Measurements from ENCODE around the gene APOA1.

Gene APOA1

GRCh38 chr11:116853461-116854073 is 16.1 kb upstream of the APOA1 start:
- H3K36me3 ChIP-seq (ENCODE audit: insufficient read depth) = no peaks in the 10 kb centered on the region
- H3K79me2 ChIP-seq (ENCODE audit: insufficient read depth, low read depth) = no peaks in the 10 kb centered on the region
- peak overlapping the region; percentile 92 for H3K27ac ChIP-seq
- H3K4me1 ChIP-seq (ENCODE audit: low read depth, poor library complexity, severe bottlenecking) = peaks cover 46% of the 10 kb centered on the region
- peak overlapping the region; percentile 83 for H3K4me2 ChIP-seq
- H4K20me1 ChIP-seq (ENCODE audit: insufficient read depth) = no peaks in the 10 kb centered on the region
- H2AFZ ChIP-seq (ENCODE audit: low read depth) = peak overlapping the region; percentile 28; the same call in 1 of the 2 replicates
- no peak for TF ChIP-seq CTCF (conservative IDR thresholded peaks at IDR 0.05; ENCODE audit: low read depth, low read length)
- no peak overlapping the region for H3K4me3 ChIP-seq (IDR thresholded peaks at IDR 0.05; ENCODE audit: insufficient read depth, low read depth, low read length)
- H3K9ac ChIP-seq = peak overlapping the region; percentile 43; the same call in 1 of the 2 replicates
- no peaks in the 10 kb centered on the region for H3K27me3 ChIP-seq (ENCODE audit: insufficient read depth, low read depth)

- Histone ChIP-seq H3K4me1 (ENCODE audit: low read depth, poor library complexity, severe bottlenecking) (peaks cover 46% of the 10 kb centered on the region), H2AFZ (ENCODE audit: low read depth) (no peak overlapping the region), H3K27me3 (ENCODE audit: insufficient read depth, low read depth) (no peaks in the 10 kb centered on the region), H3K9ac (no peak overlapping the region; the same call in 1 of the 2 replicates), H3K36me3 (ENCODE audit: insufficient read depth) (no peaks in the 10 kb centered on the region), H4K20me1 (ENCODE audit: insufficient read depth) (no peaks in the 10 kb centered on the region), H3K4me2 (peak overlapping the region; percentile 83), H3K27ac (peak overlapping the region; percentile 92), H3K79me2 (ENCODE audit: insufficient read depth, low read depth) (no peaks in the 10 kb centered on the region), H3K4me3 (IDR thresholded peaks at IDR 0.05; ENCODE audit: insufficient read depth, low read depth, low read length) (no peak overlapping the region)
- TF ChIP-seq CTCF (conservative IDR thresholded peaks at IDR 0.05; ENCODE audit: low read depth, low read length) = no peak
These were observed 15.0 kb upstream of the APOA1 start for GRCh38 chr11:116852261-116853031.

- Histone ChIP-seq H3K27me3 (ENCODE audit: insufficient read depth, low read depth) (no peaks in the 10 kb centered on the region), H4K20me1 (ENCODE audit: insufficient read depth) (no peaks in the 10 kb centered on the region), H3K4me2 (peak overlapping the region; percentile 83; the same call in 1 of the 2 replicates), H3K79me2 (ENCODE audit: insufficient read depth, low read depth) (no peaks in the 10 kb centered on the region), H2AFZ (ENCODE audit: low read depth) (no peak overlapping the region), H3K36me3 (ENCODE audit: insufficient read depth) (no peaks in the 10 kb centered on the region), H3K4me1 (ENCODE audit: low read depth, poor library complexity, severe bottlenecking) (peaks cover 46% of the 10 kb centered on the region), H3K4me3 (IDR thresholded peaks at IDR 0.05; ENCODE audit: insufficient read depth, low read depth, low read length) (no peak overlapping the region), H3K27ac (no peak overlapping the region; the same call in 1 of the 2 replicates), H3K9ac (no peak overlapping the region)
- TF ChIP-seq CTCF (conservative IDR thresholded peaks at IDR 0.05; ENCODE audit: low read depth, low read length) = no peak
These were observed 14.2 kb upstream of the APOA1 start for GRCh38 chr11:116851626-116852025.

GRCh38 chr11:116849486-116849885 is 12.1 kb upstream of the APOA1 start:
- Histone ChIP-seq H3K27ac (no peak overlapping the region), H4K20me1 (ENCODE audit: insufficient read depth) (no peaks in the 10 kb centered on the region), H2AFZ (ENCODE audit: low read depth) (no peak overlapping the region), H3K79me2 (ENCODE audit: insufficient read depth, low read depth) (no peaks in the 10 kb centered on the region), H3K4me3 (IDR thresholded peaks at IDR 0.05; ENCODE audit: insufficient read depth, low read depth, low read length) (no peak overlapping the region), H3K27me3 (ENCODE audit: insufficient read depth, low read depth) (no peaks in the 10 kb centered on the region), H3K4me2 (no peak overlapping the region), H3K9ac (no peak overlapping the region), H3K36me3 (ENCODE audit: insufficient read depth) (no peaks in the 10 kb centered on the region), H3K4me1 (ENCODE audit: low read depth, poor library complexity, severe bottlenecking) (peaks cover 37% of the 10 kb centered on the region)
- no peak for TF ChIP-seq CTCF (conservative IDR thresholded peaks at IDR 0.05; ENCODE audit: low read depth, low read length)

Data from KMS-11 (cell line).